ENCODE data around the gene ADAMTS19. TPM values are rescaled to one million over a fixed set of nuclear protein-coding genes. Genes with fewer than 3 reads are reported as not detected.

ADAMTS19 gene
- total and polyA plus RNA-seq, 4 donors, result 0.02 to 7.8 (median 0.18) TPM

GRCh38 chr5:129746876-129747275 lies 286.8 kb downstream of the ADAMTS19 start:
- 80 to 83% methylated on average over 2 of the region's 2 CpGs for WGBS, 2 donors

GRCh38 chr5:129747572-129748407 lies 287.7 kb downstream of the ADAMTS19 start, which contains the start of gene MINAR2:
Gene MINAR2 (plus strand): TSS chr5:129748094. CDS start chr5:129748191, 97 bp downstream.
- Histone ChIP-seq H3K9ac (ENCODE audit: insufficient read depth in 1 of 2, low read length in 2 of 2) (no peak within 1 kb of the TSS), H3K36me3 (ENCODE audit: control insufficient read depth in 4 of 4, insufficient read depth in 4 of 4, low read length in 4 of 4) (no peaks in the 10 kb centered on the region), H3K27me3 (ENCODE audit: control insufficient read depth in 3 of 3, insufficient read depth in 3 of 3, low read length in 2 of 3) (no peaks in the 10 kb centered on the region), H3K4me3 (no peak within 1 kb of the TSS), H3K27ac (ENCODE audit: low read depth in 1 of 2, low read length in 1 of 2) (no peak within 1 kb of the TSS), H3K4me1 (ENCODE audit: control insufficient read depth in 5 of 5, insufficient read depth in 5 of 5, low read length in 5 of 5) (no peaks in the 10 kb centered on the region), H3K9me3 (ENCODE audit: control insufficient read depth in 4 of 4, insufficient read depth in 3 of 4, low read length in 3 of 4) (no peaks in the 10 kb centered on the region)
- TF ChIP-seq CTCF (IDR thresholded peaks at IDR 0.05; ENCODE audit: control extremely low read depth, extremely low read depth), result no peak
- no peak for ATAC-seq (ENCODE audit: insufficient read depth, low FRiP score)
- WGBS, 2 donors, result 79 to 86% methylated on average over 13 of the region's 13 CpGs
- DNase-seq, result peak in 1 of 3 donors; percentile 12

More at GRCh38 chr5:129746876-129747275, 286.8 kb downstream of the ADAMTS19 start:
- DNase-seq (no peak), ATAC-seq (ENCODE audit: insufficient read depth, low FRiP score) (no peak)
- TF ChIP-seq CTCF (IDR thresholded peaks at IDR 0.05; ENCODE audit: control extremely low read depth, extremely low read depth), result no peak
- H3K27ac ChIP-seq (ENCODE audit: low read depth in 1 of 2, low read length in 1 of 2), result no peak overlapping the region
- H3K4me1 ChIP-seq (ENCODE audit: control insufficient read depth in 5 of 5, insufficient read depth in 5 of 5, low read length in 5 of 5), result no peaks in the 10 kb centered on the region
- no peaks in the 10 kb centered on the region for H3K36me3 ChIP-seq (ENCODE audit: control insufficient read depth in 4 of 4, insufficient read depth in 4 of 4, low read length in 4 of 4)
- no peak overlapping the region for H3K4me3 ChIP-seq
- H3K9ac ChIP-seq (ENCODE audit: insufficient read depth in 1 of 2, low read length in 2 of 2), result no peak overlapping the region
- no peaks in the 10 kb centered on the region for H3K27me3 ChIP-seq (ENCODE audit: control insufficient read depth in 3 of 3, insufficient read depth in 3 of 3, low read length in 2 of 3)
- no peaks in the 10 kb centered on the region for H3K9me3 ChIP-seq (ENCODE audit: control insufficient read depth in 4 of 4, insufficient read depth in 3 of 4, low read length in 3 of 4)

DNA sequence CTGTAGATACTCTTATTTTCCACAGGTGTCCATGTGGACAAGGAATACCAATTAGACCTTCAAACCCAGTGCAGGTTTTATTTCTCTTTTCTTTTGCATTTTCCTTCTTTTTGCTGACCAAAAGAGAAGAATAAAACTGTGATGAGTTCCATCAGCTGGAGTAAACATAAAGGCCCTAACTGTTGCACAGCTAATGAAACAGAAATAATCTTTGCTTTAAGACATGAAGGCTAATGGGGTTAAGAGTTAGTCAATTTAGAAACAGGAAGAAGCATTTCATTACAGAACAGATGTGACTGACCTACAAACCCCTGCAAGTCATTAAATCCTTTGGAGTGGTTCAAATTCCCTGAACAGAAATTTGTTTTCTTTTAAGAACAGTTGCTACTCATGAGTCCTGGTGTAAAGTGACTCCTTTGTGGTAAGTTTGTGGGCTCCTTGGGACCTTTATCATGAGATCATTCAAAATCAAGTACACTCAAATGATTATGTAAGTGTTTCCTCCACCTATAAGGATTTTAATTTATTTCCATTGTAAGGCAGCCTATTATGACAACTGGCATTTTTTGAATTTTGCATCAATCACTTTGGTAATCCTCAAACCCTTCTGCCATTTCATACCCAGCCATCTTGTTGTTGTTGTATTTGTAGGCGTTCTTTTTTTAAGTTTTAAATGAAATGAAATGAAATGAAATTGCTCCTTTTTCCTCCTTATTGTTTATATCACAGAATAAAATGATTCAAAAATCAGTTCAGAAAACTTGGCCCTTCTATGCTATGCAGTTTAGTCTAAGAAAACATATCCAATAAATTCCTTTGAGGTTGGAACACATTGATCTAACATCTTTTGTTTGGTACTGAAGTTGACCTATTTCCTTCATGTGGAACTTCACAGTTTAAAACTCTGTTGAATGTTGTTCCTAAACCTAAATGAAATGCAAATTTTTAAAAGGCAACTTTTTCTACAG lies 289.1 kb downstream of the ADAMTS19 start:
- ATAC-seq (ENCODE audit: insufficient read depth, low FRiP score), result no peak
- 84 to 89% methylated on average over 1 of the region's 1 CpG for WGBS, 2 donors
- H3K4me3 ChIP-seq, result no peak overlapping the region

More for the DNA sequence above, 289.1 kb downstream of the ADAMTS19 start:
- Histone ChIP-seq H3K27me3 (ENCODE audit: control insufficient read depth in 3 of 3, insufficient read depth in 3 of 3, low read length in 2 of 3) (no peaks in the 10 kb centered on the region), H3K4me1 (ENCODE audit: control insufficient read depth in 5 of 5, insufficient read depth in 5 of 5, low read length in 5 of 5) (no peaks in the 10 kb centered on the region), H3K9me3 (ENCODE audit: control insufficient read depth in 4 of 4, insufficient read depth in 3 of 4, low read length in 3 of 4) (no peaks in the 10 kb centered on the region), H3K9ac (ENCODE audit: insufficient read depth in 1 of 2, low read length in 2 of 2) (no peak overlapping the region), H3K27ac (ENCODE audit: low read depth in 1 of 2, low read length in 1 of 2) (no peak overlapping the region), H3K36me3 (ENCODE audit: control insufficient read depth in 4 of 4, insufficient read depth in 4 of 4, low read length in 4 of 4) (no peaks in the 10 kb centered on the region)
- no peak for DNase-seq
- TF ChIP-seq CTCF (IDR thresholded peaks at IDR 0.05; ENCODE audit: control extremely low read depth, extremely low read depth), result no peak

Measured in lung (tissue), 12 donors.